AML-193 (cell line): ENCODE measurements around the gene GIMAP5.

Experiments
- DNase-seq, 2 experiments: peaks; one replicate each; lab custom pipeline; 2025; lab: John Stamatoyannopoulos, UW

The GIMAP5 gene

GRCh38 chr7:150735596-150736358, 1.4 kb upstream of the GIMAP5 start:
- DNase-seq, result no peak

GRCh38 chr7:150736864-150737263, 354 bp upstream of the GIMAP5 start:
- no peak for DNase-seq

- DNase-seq, result no peak
Measured at GRCh38 chr7:150738092-150738491, 874 bp downstream of the GIMAP5 start.

GRCh38 chr7:150738591-150739001, 1.4 kb downstream of the GIMAP5 start:
- no peak for DNase-seq

- peak in 1 of 2 experiments; percentile 2 for DNase-seq
Measured at GRCh38 chr7:150739033-150739432, 1.8 kb downstream of the GIMAP5 start.

GRCh38 chr7:150740053-150740452, 2.8 kb downstream of the GIMAP5 start:
- DNase-seq, result no peak

- DNase-seq, result no peak
Measured at GRCh38 chr7:150742286-150742968, 5.2 kb downstream of the GIMAP5 start.

GRCh38 chr7:150744041-150744656, 6.9 kb downstream of the GIMAP5 start:
- DNase-seq, result no peak

GRCh38 chr7:150745086-150745485, 7.9 kb downstream of the GIMAP5 start:
- no peak for DNase-seq

- DNase-seq, result no peak
Measured at GRCh38 chr7:150745876-150746275, 8.7 kb downstream of the GIMAP5 start.

GRCh38 chr7:150746921-150747320, 9.7 kb downstream of the GIMAP5 start:
- DNase-seq, result no peak

GRCh38 chr7:150748376-150748775, 11.2 kb downstream of the GIMAP5 start:
- DNase-seq, result no peak

- DNase-seq, result no peak
Measured at GRCh38 chr7:150751702-150752101, 14.5 kb downstream of the GIMAP5 start.

GRCh38 chr7:150753239-150753638, 16.0 kb downstream of the GIMAP5 start:
- no peak for DNase-seq

GRCh38 chr7:150753826-150754603, 16.8 kb downstream of the GIMAP5 start:
- peak; percentile 12 to 35 for DNase-seq

- DNase-seq, result no peak
Measured at GRCh38 chr7:150754951-150755350, 17.7 kb downstream of the GIMAP5 start.

GRCh38 chr7:150755473-150756099, 18.4 kb downstream of the GIMAP5 start:
- DNase-seq, result no peak

- DNase-seq, result no peak
Measured at GRCh38 chr7:150756166-150756565, 18.9 kb downstream of the GIMAP5 start.

- DNase-seq, result peak; percentile 27 to 40
Measured at GRCh38 chr7:150756858-150757257, 19.6 kb downstream of the GIMAP5 start.

GRCh38 chr7:150759479-150759878, 22.3 kb downstream of the GIMAP5 start:
- DNase-seq, result no peak

GRCh38 chr7:150766334-150766709, 29.1 kb downstream of the GIMAP5 start:
- DNase-seq, result no peak

GRCh38 chr7:150769768-150770167, 32.5 kb downstream of the GIMAP5 start:
- no peak for DNase-seq
